D341Med (cell line): ENCODE results near the gene FXYD1.

Source experiments
- DNase-seq: peaks from one replicate; pipeline ENCODE4 v3.0.0; 2012; ENCODE audit warnings: low spot score

Gene FXYD1

GRCh38 chr19:35107545-35107944 is 31.1 kb upstream of the FXYD1 start:
- DNase-seq = no peak

- DNase-seq = no peak
Observed at GRCh38 chr19:35108730-35109129, 29.9 kb upstream of the FXYD1 start.

GRCh38 chr19:35109395-35110112 is 29.1 kb upstream of the FXYD1 start:
- DNase-seq = no peak

- DNase-seq = no peak
Observed at GRCh38 chr19:35110974-35111373, 27.6 kb upstream of the FXYD1 start.

GRCh38 chr19:35112995-35113688 is 25.5 kb upstream of the FXYD1 start:
- DNase-seq = no peak

- DNase-seq = peak; percentile 86
Observed at GRCh38 chr19:35114353-35115176, 24.1 kb upstream of the FXYD1 start.

- DNase-seq = no peak
Observed at GRCh38 chr19:35115177-35115951, 23.3 kb upstream of the FXYD1 start, which contains the start of gene FXYD3. Gene FXYD3 (plus strand): TSS chr19:35115823. CDS start chr19:35119377, 3,554 bp downstream.

GRCh38 chr19:35116072-35116801 is 22.4 kb upstream of the FXYD1 start:
- no peak for DNase-seq

- no peak for DNase-seq
Observed at GRCh38 chr19:35117116-35117515, 21.5 kb upstream of the FXYD1 start.

GRCh38 chr19:35117799-35118198 is 20.8 kb upstream of the FXYD1 start:
- DNase-seq = no peak

- no peak for DNase-seq
Observed at GRCh38 chr19:35118268-35119020, 20.2 kb upstream of the FXYD1 start.

- no peak for DNase-seq
Observed at GRCh38 chr19:35119091-35119490, 19.5 kb upstream of the FXYD1 start.

GRCh38 chr19:35119578-35120155 is 19.0 kb upstream of the FXYD1 start:
- DNase-seq = no peak

- no peak for DNase-seq
Observed at GRCh38 chr19:35120492-35120891, 18.1 kb upstream of the FXYD1 start.

GRCh38 chr19:35120898-35121297 is 17.7 kb upstream of the FXYD1 start:
- no peak for DNase-seq

- no peak for DNase-seq
Observed at GRCh38 chr19:35122687-35123551, 15.7 kb upstream of the FXYD1 start.

GRCh38 chr19:35123573-35123972 is 15.1 kb upstream of the FXYD1 start:
- no peak for DNase-seq

GRCh38 chr19:35124098-35125060 is 14.2 kb upstream of the FXYD1 start:
- peak; percentile 91 for DNase-seq
